HEK293 (cell line): Measurements from ENCODE around the gene HSBP1.

Source experiments
- CTCF ChIA-PET: fragments of 350-600 bp; formaldehyde crosslinking; extraction: SDS; loops from one replicate; lab custom pipeline; 2021; ENCODE audit warnings: antibody characterized with exemption; lab: Yijun Ruan, JAX
- POLR2A ChIA-PET: fragments of 300-600 bp; formaldehyde crosslinking; extraction: SDS; loops from one replicate; lab custom pipeline; 2020; ENCODE audit warnings: antibody characterized with exemption, inconsistent platforms; lab: Yijun Ruan, JAX
- H3K27ac ChIP-seq: fragments of 200-500 bp; sonication (Bioruptor generic); 2 replicates; pipeline ENCODE4 v1.5.1; 2014; ENCODE audit warnings: low read depth, low read length, control low read depth, inconsistent platforms; ENCODE audit errors: extremely low read depth
- H3K36me3 ChIP-seq, 2 experiments: fragments of 200-500 bp in 1 of 2; sonication (Bioruptor generic) in 1 of 2; 1 replicate in 1 of 2; 2 replicates in 1 of 2; pipeline ENCODE4 v1.5.1; 2014 to 2017; ENCODE audit warnings: inconsistent platforms in 2 of 2, low read length in 2 of 2; ENCODE audit not compliant: control insufficient read depth in 2 of 2, insufficient read depth in 1 of 2
- H3K4me1 ChIP-seq: fragments of 200-500 bp; sonication (Bioruptor generic); 2 replicates; pipeline ENCODE4 v1.5.1; 2014; ENCODE audit warnings: mild to moderate bottlenecking, low read length, inconsistent platforms; ENCODE audit not compliant: control insufficient read depth, insufficient read depth
- H3K4me3 ChIP-seq: 2 replicates; pipeline ENCODE4 v1.5.1; 2011; ENCODE audit warnings: low read depth, mild to moderate bottlenecking, control low read depth, low read length, moderate library complexity
- H3K9me3 ChIP-seq: fragments of 200-500 bp; sonication (Bioruptor generic); 2 replicates; pipeline ENCODE4 v1.5.1; 2014; ENCODE audit warnings: low read depth, low read length, inconsistent platforms; ENCODE audit not compliant: control insufficient read depth, insufficient read depth
- BCL11B ChIP-seq: fragments of 450-650 bp; formaldehyde crosslinking; IDR thresholded peaks from 2 replicates; pipeline ENCODE4 v1.5.1; 2016; ENCODE audit warnings: low read depth, missing biosample characterization, missing genetic modification characterization
- GLI4 ChIP-seq: fragments of 450-650 bp; formaldehyde crosslinking; IDR thresholded peaks from 2 replicates; pipeline ENCODE4 v1.5.1; 2016; ENCODE audit warnings: missing biosample characterization, missing genetic modification characterization
- KLF1 ChIP-seq: fragments of 450-650 bp; formaldehyde crosslinking; IDR thresholded peaks from 2 replicates; pipeline ENCODE4 v1.5.1; 2016; ENCODE audit warnings: missing biosample characterization, missing genetic modification characterization
- KLF16 ChIP-seq: fragments of 450-650 bp; formaldehyde crosslinking; IDR thresholded peaks from 2 replicates; pipeline ENCODE4 v1.5.1; 2017; ENCODE audit warnings: missing biosample characterization, missing genetic modification characterization
- SETDB1 ChIP-seq: IDR thresholded peaks from one replicate; pipeline ENCODE4 v1.6.1; 2017; ENCODE audit warnings: mild to moderate bottlenecking, low read length, moderate library complexity, mixed read lengths; ENCODE audit not compliant: insufficient read length
- SP3 ChIP-seq: fragments of 450-650 bp; formaldehyde crosslinking; IDR thresholded peaks from 2 replicates; pipeline ENCODE4 v1.5.1; 2016; ENCODE audit warnings: missing biosample characterization, missing genetic modification characterization
- YY1 ChIP-seq: fragments of 450-650 bp; formaldehyde crosslinking; IDR thresholded peaks from 2 replicates; pipeline ENCODE4 v1.5.1; 2018; ENCODE audit warnings: missing biosample characterization, missing genetic modification characterization
- ZFHX2 ChIP-seq: fragments of 450-650 bp; formaldehyde crosslinking; conservative IDR thresholded peaks from 2 replicates; pipeline ENCODE4 v1.5.1; 2016; ENCODE audit warnings: missing biosample characterization, missing genetic modification characterization
- ZNF174 ChIP-seq: fragments of 450-650 bp; formaldehyde crosslinking; IDR thresholded peaks from 2 replicates; pipeline ENCODE4 v1.5.0; 2017; ENCODE audit warnings: missing biosample characterization, mild to moderate bottlenecking, missing genetic modification characterization
- ZNF302 ChIP-seq: fragments of 450-650 bp; formaldehyde crosslinking; IDR thresholded peaks from 2 replicates; pipeline ENCODE4 v1.5.1; 2016; ENCODE audit warnings: missing biosample characterization, missing genetic modification characterization, low read depth
- ZNF341 ChIP-seq: fragments of 450-650 bp; formaldehyde crosslinking; IDR thresholded peaks from 2 replicates; pipeline ENCODE4; 2016; ENCODE audit warnings: low read depth, missing biosample characterization, missing genetic modification characterization
- ZNF416 ChIP-seq: fragments of 450-650 bp; formaldehyde crosslinking; IDR thresholded peaks from 2 replicates; pipeline ENCODE4 v1.5.1; 2016; ENCODE audit warnings: missing biosample characterization, missing genetic modification characterization
- ZNF48 ChIP-seq: fragments of 450-650 bp; formaldehyde crosslinking; IDR thresholded peaks from 2 replicates; pipeline ENCODE4 v1.5.1; 2016; ENCODE audit warnings: missing biosample characterization, missing genetic modification characterization
- ZNF555 ChIP-seq: fragments of 450-650 bp; formaldehyde crosslinking; conservative IDR thresholded peaks from 2 replicates; pipeline ENCODE4 v1.5.1; 2017; ENCODE audit warnings: missing biosample characterization, mild to moderate bottlenecking, missing genetic modification characterization, inconsistent platforms
- ZNF561 ChIP-seq: fragments of 450-650 bp; IDR thresholded peaks from 2 replicates; pipeline ENCODE4 v1.5.1; 2018; ENCODE audit warnings: missing biosample characterization, missing genetic modification characterization, borderline replicate concordance
- ZNF624 ChIP-seq: fragments of 450-650 bp; formaldehyde crosslinking; IDR thresholded peaks from 2 replicates; pipeline ENCODE4 v1.5.1; 2017; ENCODE audit warnings: missing biosample characterization, missing genetic modification characterization
- ZNF660 ChIP-seq: fragments of 450-650 bp; IDR thresholded peaks from 2 replicates; pipeline ENCODE4 v1.5.1; 2018; ENCODE audit warnings: missing biosample characterization, mild to moderate bottlenecking, missing genetic modification characterization
- ZNF776 ChIP-seq: fragments of 450-650 bp; formaldehyde crosslinking; IDR thresholded peaks from 2 replicates; pipeline ENCODE4 v1.5.0; 2017; ENCODE audit warnings: missing biosample characterization, missing genetic modification characterization, borderline replicate concordance
- TF ChIP-seq, protein P1 (sequence below): fragments of 450-650 bp; formaldehyde crosslinking; IDR thresholded peaks from 2 replicates; pipeline ENCODE4 v1.5.1; 2017; ENCODE audit warnings: missing biosample characterization, mild to moderate bottlenecking, missing genetic modification characterization, moderate library complexity
- TF ChIP-seq, protein P2 (sequence below): fragments of 450-650 bp; formaldehyde crosslinking; IDR thresholded peaks from 2 replicates; pipeline ENCODE4 v1.5.1; 2016; ENCODE audit warnings: missing biosample characterization, missing genetic modification characterization
- TF ChIP-seq, protein P3 (sequence below): fragments of 450-650 bp; formaldehyde crosslinking; conservative IDR thresholded peaks from 2 replicates; pipeline ENCODE4 v1.5.1; 2016; ENCODE audit warnings: low read depth, missing biosample characterization, missing genetic modification characterization

HSBP1 gene

DNA sequence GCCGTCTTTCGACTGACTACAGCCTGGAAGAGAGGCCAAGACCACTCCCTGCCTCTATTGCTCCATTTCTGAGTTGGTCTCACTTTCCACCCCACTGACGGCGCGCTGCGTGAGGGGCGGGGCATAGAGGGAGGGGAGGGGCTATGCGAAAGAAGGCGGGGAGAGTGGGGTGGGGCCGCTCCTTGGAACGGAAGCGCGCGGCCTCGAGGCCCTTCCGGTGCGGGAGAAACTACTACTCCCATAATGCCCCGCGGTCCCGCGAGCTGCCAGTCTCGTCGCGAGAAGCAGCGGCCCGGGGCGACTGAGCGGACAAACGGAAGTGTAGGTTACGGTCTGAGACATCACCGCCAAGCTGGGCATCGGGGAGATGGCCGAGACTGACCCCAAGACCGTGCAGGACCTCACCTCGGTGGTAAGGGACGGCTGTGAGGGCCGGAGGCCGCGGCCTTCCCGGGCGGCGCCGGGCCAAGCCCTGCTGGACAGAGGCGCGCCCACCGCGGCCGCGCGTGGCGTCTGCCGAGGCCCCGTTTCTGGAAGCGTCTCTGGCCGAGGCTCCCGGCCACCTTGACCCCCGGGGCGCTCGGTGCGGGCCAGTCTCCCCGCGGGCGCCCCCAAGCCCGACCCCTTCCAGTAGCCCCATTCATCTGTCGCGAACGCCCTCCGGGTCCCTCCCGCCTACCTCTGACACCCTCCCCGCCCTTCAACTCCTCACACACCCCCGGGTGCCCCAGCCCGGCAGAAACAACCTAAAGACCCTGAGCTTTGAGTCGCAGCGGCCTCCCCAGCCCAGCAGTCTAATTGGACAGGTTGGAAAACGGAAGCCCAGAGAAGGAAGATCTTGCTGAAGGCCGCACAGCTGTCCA lies at the start of gene HSBP1 (continued):
- TF ChIP-seq ZNF561, result peak; percentile 39; the same call in 1 of the 2 replicates
- TF ChIP-seq ZNF341 (tag by site-specific recombination), result 0 out of 2 replicates have a peak, but pooled peaks have one; percentile 13
- peak; percentile 78 for TF ChIP-seq SP3 (tag by site-specific recombination)
- peak; percentile 25; the same call in 1 of the 2 replicates for TF ChIP-seq ZNF660 (tag by site-specific recombination)
- TF ChIP-seq ZFHX2 (tag by site-specific recombination), result peak; percentile 46
- TF ChIP-seq KLF16, result 0 out of 2 replicates have a peak, but pooled peaks have one; percentile 62
- TF ChIP-seq, all 188 proteins: peak for 27

DNA sequence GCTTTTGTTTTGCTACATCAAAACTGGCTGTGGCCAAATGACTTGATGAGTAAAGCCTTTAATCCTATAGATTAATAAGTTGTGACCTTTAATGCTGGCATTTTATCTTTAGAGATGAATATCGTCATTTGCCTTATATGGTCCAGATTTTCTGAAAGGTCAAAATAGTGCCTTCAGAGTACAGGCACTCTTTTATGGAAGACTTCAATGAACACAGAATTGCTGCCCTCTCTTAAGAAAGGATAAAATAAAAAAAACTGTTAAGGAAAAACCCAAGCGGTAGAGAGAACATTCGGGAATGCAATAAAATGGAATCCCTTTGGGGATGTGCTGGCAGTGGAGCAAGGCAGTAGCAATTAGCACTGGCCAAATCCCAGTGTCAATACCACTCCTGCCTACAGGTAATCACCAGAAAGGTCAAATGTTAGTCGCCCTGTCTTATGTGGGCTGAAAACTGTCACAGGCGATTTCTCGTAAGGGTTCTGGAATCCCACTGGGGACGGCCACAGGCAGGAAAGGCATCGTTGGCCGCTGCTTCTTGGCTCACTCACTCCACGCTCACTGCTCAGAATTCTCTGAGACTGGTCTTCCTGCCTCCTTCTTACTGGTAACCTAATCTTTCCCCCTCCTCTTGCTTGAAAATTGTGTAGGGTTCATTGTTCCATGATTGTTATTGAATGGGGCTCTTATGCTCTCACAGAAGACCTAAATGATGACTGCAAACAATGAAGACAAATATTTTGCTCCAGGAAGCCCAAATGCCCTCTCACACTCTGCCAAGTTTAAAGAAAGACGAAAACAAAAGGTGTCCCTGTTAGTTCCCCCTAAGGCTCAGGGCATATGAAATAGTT lies 45.4 kb upstream of the HSBP1 start:
- TF ChIP-seq ZNF302 (tag by site-specific recombination), result no peak
- no peak for TF ChIP-seq SETDB1
- TF ChIP-seq ZNF776 (tag by site-specific recombination), result no peak
- TF ChIP-seq, protein P1, sequence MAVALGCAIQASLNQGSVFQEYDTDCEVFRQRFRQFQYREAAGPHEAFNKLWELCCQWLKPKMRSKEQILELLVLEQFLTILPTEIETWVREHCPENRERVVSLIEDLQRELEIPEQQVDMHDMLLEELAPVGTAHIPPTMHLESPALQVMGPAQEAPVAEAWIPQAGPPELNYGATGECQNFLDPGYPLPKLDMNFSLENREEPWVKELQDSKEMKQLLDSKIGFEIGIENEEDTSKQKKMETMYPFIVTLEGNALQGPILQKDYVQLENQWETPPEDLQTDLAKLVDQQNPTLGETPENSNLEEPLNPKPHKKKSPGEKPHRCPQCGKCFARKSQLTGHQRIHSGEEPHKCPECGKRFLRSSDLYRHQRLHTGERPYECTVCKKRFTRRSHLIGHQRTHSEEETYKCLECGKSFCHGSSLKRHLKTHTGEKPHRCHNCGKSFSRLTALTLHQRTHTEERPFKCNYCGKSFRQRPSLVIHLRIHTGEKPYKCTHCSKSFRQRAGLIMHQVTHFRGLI, result no peak
- TF ChIP-seq ZNF48, result no peak
- TF ChIP-seq BCL11B, result no peak

DNA sequence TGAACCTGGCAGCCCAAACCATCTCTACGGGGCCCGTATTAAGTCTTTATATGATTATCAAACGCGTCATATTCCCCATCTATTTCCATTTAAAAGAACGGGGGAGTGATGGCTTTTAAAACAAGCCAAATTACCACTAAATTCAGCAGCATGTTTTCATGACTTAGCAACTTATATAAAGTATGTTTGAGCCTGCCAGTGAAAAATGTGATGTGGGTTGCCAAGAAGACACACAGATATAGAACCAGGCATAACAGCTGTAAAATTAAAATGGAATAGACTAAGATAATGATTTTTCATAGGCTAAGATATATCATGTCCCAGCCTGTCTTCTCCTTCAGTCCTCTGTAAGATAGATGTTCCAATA lies 44.8 kb upstream of the HSBP1 start:
- H3K4me3 ChIP-seq, result no peak overlapping the region
- ChIA-PET POLR2A (no interaction called here), CTCF (no interaction called here)
- TF ChIP-seq, protein P2, sequence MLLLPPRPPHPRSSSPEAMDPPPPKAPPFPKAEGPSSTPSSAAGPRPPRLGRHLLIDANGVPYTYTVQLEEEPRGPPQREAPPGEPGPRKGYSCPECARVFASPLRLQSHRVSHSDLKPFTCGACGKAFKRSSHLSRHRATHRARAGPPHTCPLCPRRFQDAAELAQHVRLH (tag by site-specific recombination), result no peak
- TF ChIP-seq YY1 (no peak), ZNF174 (tag by site-specific recombination) (no peak), ZNF555 (tag by site-specific recombination) (no peak), ZNF416 (tag by site-specific recombination) (no peak), ZNF624 (no peak), KLF1 (tag by site-specific recombination) (no peak), GLI4 (tag by site-specific recombination) (no peak)
- TF ChIP-seq, protein P3, sequence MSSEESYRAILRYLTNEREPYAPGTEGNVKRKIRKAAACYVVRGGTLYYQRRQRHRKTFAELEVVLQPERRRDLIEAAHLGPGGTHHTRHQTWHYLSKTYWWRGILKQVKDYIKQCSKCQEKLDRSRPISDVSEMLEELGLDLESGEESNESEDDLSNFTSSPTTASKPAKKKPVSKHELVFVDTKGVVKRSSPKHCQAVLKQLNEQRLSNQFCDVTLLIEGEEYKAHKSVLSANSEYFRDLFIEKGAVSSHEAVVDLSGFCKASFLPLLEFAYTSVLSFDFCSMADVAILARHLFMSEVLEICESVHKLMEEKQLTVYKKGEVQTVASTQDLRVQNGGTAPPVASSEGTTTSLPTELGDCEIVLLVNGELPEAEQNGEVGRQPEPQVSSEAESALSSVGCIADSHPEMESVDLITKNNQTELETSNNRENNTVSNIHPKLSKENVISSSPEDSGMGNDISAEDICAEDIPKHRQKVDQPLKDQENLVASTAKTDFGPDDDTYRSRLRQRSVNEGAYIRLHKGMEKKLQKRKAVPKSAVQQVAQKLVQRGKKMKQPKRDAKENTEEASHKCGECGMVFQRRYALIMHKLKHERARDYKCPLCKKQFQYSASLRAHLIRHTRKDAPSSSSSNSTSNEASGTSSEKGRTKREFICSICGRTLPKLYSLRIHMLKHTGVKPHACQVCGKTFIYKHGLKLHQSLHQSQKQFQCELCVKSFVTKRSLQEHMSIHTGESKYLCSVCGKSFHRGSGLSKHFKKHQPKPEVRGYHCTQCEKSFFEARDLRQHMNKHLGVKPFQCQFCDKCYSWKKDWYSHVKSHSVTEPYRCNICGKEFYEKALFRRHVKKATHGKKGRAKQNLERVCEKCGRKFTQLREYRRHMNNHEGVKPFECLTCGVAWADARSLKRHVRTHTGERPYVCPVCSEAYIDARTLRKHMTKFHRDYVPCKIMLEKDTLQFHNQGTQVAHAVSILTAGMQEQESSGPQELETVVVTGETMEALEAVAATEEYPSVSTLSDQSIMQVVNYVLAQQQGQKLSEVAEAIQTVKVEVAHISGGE (tag by site-specific recombination), result no peak
- TF ChIP-seq, all 188 proteins: peak for 0
- Histone ChIP-seq H3K4me1 (no peaks in the 10 kb centered on the region), H3K27ac (no peak overlapping the region), H3K9me3 (no peaks in the 10 kb centered on the region), H3K36me3 (no peaks in the 10 kb centered on the region)

More for the DNA sequence above, 45.4 kb upstream of the HSBP1 start:
- Histone ChIP-seq H3K36me3 (no peaks in the 10 kb centered on the region), H3K4me3 (no peak overlapping the region), H3K9me3 (no peaks in the 10 kb centered on the region), H3K27ac (no peak overlapping the region), H3K4me1 (no peaks in the 10 kb centered on the region)
- POLR2A ChIA-PET, result no interaction called here
- CTCF ChIA-PET, result no interaction called here
